ENCODE results near the gene EIF2AK2. TPM values are rescaled to one million over a fixed set of nuclear protein-coding genes. Genes with fewer than 3 reads are reported as not detected.

EIF2AK2 gene
- total and polyA plus RNA-seq, 5 donors from 2014 or later, result 20.5 to 40.9 (median 23.2) TPM

- DNase-seq (no peak), ATAC-seq (ENCODE audit: low read depth in 2 of 2) (no peak)
- Histone ChIP-seq H3K27ac (ENCODE audit: insufficient read depth, low read length, poor library complexity, severe bottlenecking) (no peak overlapping the region), H3K36me3 (ENCODE audit: control insufficient read depth, insufficient read depth, low read length) (peaks cover 43% of the 10 kb centered on the region), H3K27me3 (ENCODE audit: control insufficient read depth, insufficient read depth, low read length) (no peaks in the 10 kb centered on the region), H3K9me3 (ENCODE audit: control insufficient read depth in 2 of 2, low read length in 2 of 2) (no peaks in the 10 kb centered on the region), H3K4me1 (ENCODE audit: control insufficient read depth, insufficient read depth, low read length, poor library complexity, severe bottlenecking) (peaks cover 16% of the 10 kb centered on the region), H3K4me3 (ENCODE audit: low read depth, low read length) (no peak overlapping the region)
- H3K27ac Mint-ChIP-seq, result no peak overlapping the region
- H3K4me1 Mint-ChIP-seq, result peaks cover 5 to 23% (median 22%) of the 10 kb centered on the region in 4 donors
- H3K27me3 Mint-ChIP-seq, result no peaks in the 10 kb centered on the region
- no peaks in the 10 kb centered on the region for H3K9me3 Mint-ChIP-seq
- H3K4me3 Mint-ChIP-seq, result no peak overlapping the region
- H3K36me3 Mint-ChIP-seq, result peaks cover 27% of the 10 kb centered on the region
Observed at GRCh38 chr2:37146062-37146461, 10.7 kb downstream of the EIF2AK2 start.

DNA sequence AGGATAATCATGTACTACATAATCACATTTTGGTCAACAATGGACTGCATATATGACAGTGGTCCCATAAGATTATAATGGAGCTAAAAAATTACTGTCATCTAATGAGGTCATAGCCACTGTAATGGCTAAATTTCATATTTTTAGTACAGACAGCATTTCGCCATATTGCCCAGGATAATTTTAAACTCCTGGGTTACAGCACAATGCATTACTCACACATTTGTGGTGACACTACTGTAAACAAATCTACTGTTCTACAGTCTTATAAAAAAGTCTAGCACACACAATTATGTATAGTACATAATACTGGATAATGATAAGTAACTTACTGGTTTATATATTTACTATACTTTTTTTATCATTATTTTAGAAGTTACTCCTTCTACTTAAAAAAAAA lies 12.8 kb downstream of the EIF2AK2 start:
- Histone ChIP-seq H3K27ac (ENCODE audit: insufficient read depth, low read length, poor library complexity, severe bottlenecking) (no peak overlapping the region), H3K4me1 (ENCODE audit: control insufficient read depth, insufficient read depth, low read length, poor library complexity, severe bottlenecking) (no peaks in the 10 kb centered on the region), H3K27me3 (ENCODE audit: control insufficient read depth, insufficient read depth, low read length) (no peaks in the 10 kb centered on the region), H3K4me3 (ENCODE audit: low read depth, low read length) (no peak overlapping the region), H3K9me3 (ENCODE audit: control insufficient read depth in 2 of 2, low read length in 2 of 2) (no peaks in the 10 kb centered on the region), H3K36me3 (ENCODE audit: control insufficient read depth, insufficient read depth, low read length) (peaks cover 61% of the 10 kb centered on the region)
- no peaks in the 10 kb centered on the region for H3K9me3 Mint-ChIP-seq
- H3K27ac Mint-ChIP-seq, result no peak overlapping the region
- no peak for DNase-seq
- no peak overlapping the region for H3K4me3 Mint-ChIP-seq
- H3K4me1 Mint-ChIP-seq, result peaks cover 4 to 12% (median 7%) of the 10 kb centered on the region in 4 donors
- no peaks in the 10 kb centered on the region for H3K27me3 Mint-ChIP-seq
- ATAC-seq (ENCODE audit: low read depth in 2 of 2), result no peak
- H3K36me3 Mint-ChIP-seq, result peaks cover 43% of the 10 kb centered on the region

GRCh38 chr2:37142546-37142945 lies 14.2 kb downstream of the EIF2AK2 start:
- Mint-ChIP-seq H3K9me3 (no peaks in the 10 kb centered on the region), H3K36me3 (peaks cover 30% of the 10 kb centered on the region), H3K4me3 (no peak overlapping the region), H3K27me3 (no peaks in the 10 kb centered on the region), H3K4me1 (peaks cover 0 to 9% (median 3%) of the 10 kb centered on the region in 4 donors), H3K27ac (no peak overlapping the region)
- ATAC-seq (ENCODE audit: low read depth in 2 of 2) (no peak), DNase-seq (no peak)
- Histone ChIP-seq H3K4me1 (ENCODE audit: control insufficient read depth, insufficient read depth, low read length, poor library complexity, severe bottlenecking) (no peaks in the 10 kb centered on the region), H3K9me3 (ENCODE audit: control insufficient read depth in 2 of 2, low read length in 2 of 2) (no peaks in the 10 kb centered on the region), H3K4me3 (ENCODE audit: low read depth, low read length) (no peak overlapping the region), H3K27ac (ENCODE audit: insufficient read depth, low read length, poor library complexity, severe bottlenecking) (no peak overlapping the region), H3K36me3 (ENCODE audit: control insufficient read depth, insufficient read depth, low read length) (peaks cover 60% of the 10 kb centered on the region), H3K27me3 (ENCODE audit: control insufficient read depth, insufficient read depth, low read length) (no peaks in the 10 kb centered on the region)

DNA sequence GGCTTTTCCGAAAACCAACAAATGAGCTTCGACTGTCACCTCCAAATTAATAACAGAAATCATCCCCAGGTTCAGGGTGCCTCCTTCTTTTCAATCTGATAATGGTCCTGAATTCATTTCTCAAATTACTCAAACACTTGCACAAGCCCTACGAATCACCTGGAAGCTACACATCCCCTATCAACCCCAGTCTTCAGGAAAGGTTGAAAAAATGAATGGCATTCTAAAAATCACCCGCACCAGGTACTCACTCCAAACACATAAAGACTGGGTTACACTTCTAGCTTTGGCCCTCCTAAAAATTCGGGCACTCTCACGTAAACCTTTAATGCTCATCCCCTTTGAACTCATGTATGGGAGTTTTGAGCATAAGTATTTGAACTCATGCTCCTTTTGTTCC lies 23.9 kb downstream of the EIF2AK2 start:
- Histone ChIP-seq H3K27ac (ENCODE audit: insufficient read depth, low read length, poor library complexity, severe bottlenecking) (no peak overlapping the region), H3K4me3 (ENCODE audit: low read depth, low read length) (no peak overlapping the region), H3K27me3 (ENCODE audit: control insufficient read depth, insufficient read depth, low read length) (no peaks in the 10 kb centered on the region), H3K36me3 (ENCODE audit: control insufficient read depth, insufficient read depth, low read length) (peaks cover 81% of the 10 kb centered on the region), H3K9me3 (ENCODE audit: control insufficient read depth in 2 of 2, low read length in 2 of 2) (no peaks in the 10 kb centered on the region), H3K4me1 (ENCODE audit: control insufficient read depth, insufficient read depth, low read length, poor library complexity, severe bottlenecking) (no peaks in the 10 kb centered on the region)
- H3K36me3 Mint-ChIP-seq, result peaks cover 58% of the 10 kb centered on the region
- no peaks in the 10 kb centered on the region for H3K27me3 Mint-ChIP-seq
- ATAC-seq (ENCODE audit: low read depth in 2 of 2), result no peak
- no peak overlapping the region for H3K4me3 Mint-ChIP-seq
- no peak for DNase-seq
- peaks cover 0 to 21% (median 6%) of the 10 kb centered on the region in 4 donors for H3K4me1 Mint-ChIP-seq
- no peak overlapping the region for H3K27ac Mint-ChIP-seq
- H3K9me3 Mint-ChIP-seq, result peaks cover 0 to 7% (median 0%) of the 10 kb centered on the region in 7 donors

DNA sequence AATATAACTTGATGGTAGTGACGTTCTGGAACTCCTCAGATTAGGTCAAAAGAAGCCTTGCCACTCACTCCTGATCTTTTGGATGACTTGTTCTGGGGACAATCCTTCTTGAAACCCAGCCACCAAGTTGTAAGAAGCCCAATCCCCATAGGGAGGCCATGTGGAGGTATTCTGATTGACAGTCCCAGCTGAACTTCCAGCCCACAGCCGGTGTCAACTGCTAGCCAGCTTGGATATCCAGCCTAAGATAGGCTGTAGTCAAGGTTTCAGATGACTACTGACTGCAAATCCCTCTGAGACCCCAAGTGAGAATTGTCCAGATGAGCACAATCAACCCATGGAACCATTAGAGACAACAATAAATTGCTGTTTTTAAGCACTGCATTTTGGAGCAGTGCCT lies 31.4 kb downstream of the EIF2AK2 start:
- DNase-seq, result no peak
- H3K27me3 ChIP-seq (ENCODE audit: control insufficient read depth, insufficient read depth, low read length), result no peaks in the 10 kb centered on the region
- no peaks in the 10 kb centered on the region for H3K27me3 Mint-ChIP-seq
- H3K4me1 ChIP-seq (ENCODE audit: control insufficient read depth, insufficient read depth, low read length, poor library complexity, severe bottlenecking), result no peaks in the 10 kb centered on the region
- H3K9me3 ChIP-seq (ENCODE audit: control insufficient read depth in 2 of 2, low read length in 2 of 2), result no peaks in the 10 kb centered on the region
- peaks cover 0 to 2% (median 0%) of the 10 kb centered on the region in 7 donors for H3K9me3 Mint-ChIP-seq
- H3K27ac ChIP-seq (ENCODE audit: insufficient read depth, low read length, poor library complexity, severe bottlenecking), result no peak overlapping the region
- H3K4me3 Mint-ChIP-seq, result no peak overlapping the region
- H3K4me1 Mint-ChIP-seq, result peaks cover 0 to 17% (median 0%) of the 10 kb centered on the region in 4 donors
- no peak overlapping the region for H3K4me3 ChIP-seq (ENCODE audit: low read depth, low read length)
- peaks cover 50% of the 10 kb centered on the region for H3K36me3 Mint-ChIP-seq
- ATAC-seq (ENCODE audit: low read depth in 2 of 2), result no peak
- H3K27ac Mint-ChIP-seq, result no peak overlapping the region
- peaks cover 42% of the 10 kb centered on the region for H3K36me3 ChIP-seq (ENCODE audit: control insufficient read depth, insufficient read depth, low read length)

- Histone ChIP-seq H3K27me3 (ENCODE audit: control insufficient read depth, insufficient read depth, low read length) (no peaks in the 10 kb centered on the region), H3K4me1 (ENCODE audit: control insufficient read depth, insufficient read depth, low read length, poor library complexity, severe bottlenecking) (no peaks in the 10 kb centered on the region), H3K36me3 (ENCODE audit: control insufficient read depth, insufficient read depth, low read length) (peaks cover 44% of the 10 kb centered on the region), H3K27ac (ENCODE audit: insufficient read depth, low read length, poor library complexity, severe bottlenecking) (no peak overlapping the region), H3K4me3 (ENCODE audit: low read depth, low read length) (no peak overlapping the region), H3K9me3 (ENCODE audit: control insufficient read depth in 2 of 2, low read length in 2 of 2) (no peaks in the 10 kb centered on the region)
- ATAC-seq (ENCODE audit: low read depth in 2 of 2) (no peak), DNase-seq (no peak)
- no peak overlapping the region for H3K4me3 Mint-ChIP-seq
- peak overlapping the region in 1 of 3 donors; percentile 75 for H3K27ac Mint-ChIP-seq
- H3K4me1 Mint-ChIP-seq, result peaks cover 0 to 10% (median 3%) of the 10 kb centered on the region in 4 donors
- H3K36me3 Mint-ChIP-seq, result peaks cover 35% of the 10 kb centered on the region
- H3K9me3 Mint-ChIP-seq, result no peaks in the 10 kb centered on the region
- no peaks in the 10 kb centered on the region for H3K27me3 Mint-ChIP-seq
Observed at GRCh38 chr2:37119157-37119556, 37.6 kb downstream of the EIF2AK2 start.

DNA sequence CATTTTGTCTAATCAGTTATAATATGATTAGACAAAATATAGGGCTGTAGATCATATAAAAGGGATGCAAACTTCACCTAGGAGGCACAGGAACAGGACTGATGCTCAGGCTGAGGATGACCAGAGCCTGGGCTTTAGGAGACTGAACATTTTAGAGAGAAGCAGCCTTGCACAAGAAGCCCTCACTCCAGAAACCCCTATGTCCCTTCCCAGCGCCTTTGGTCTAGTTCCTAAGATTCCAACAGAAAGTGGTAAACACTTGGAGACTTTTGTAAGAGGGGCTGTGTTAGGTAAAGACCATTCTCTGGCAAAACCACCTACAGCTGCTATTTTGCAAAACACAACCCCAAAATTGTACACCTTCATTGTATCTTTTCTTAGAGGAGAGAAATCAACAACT lies 39.2 kb downstream of the EIF2AK2 start:
- no peak for ATAC-seq (ENCODE audit: low read depth in 2 of 2)
- no peak overlapping the region for H3K27ac ChIP-seq (ENCODE audit: insufficient read depth, low read length, poor library complexity, severe bottlenecking)
- H3K36me3 Mint-ChIP-seq, result peaks cover 35% of the 10 kb centered on the region

DNA sequence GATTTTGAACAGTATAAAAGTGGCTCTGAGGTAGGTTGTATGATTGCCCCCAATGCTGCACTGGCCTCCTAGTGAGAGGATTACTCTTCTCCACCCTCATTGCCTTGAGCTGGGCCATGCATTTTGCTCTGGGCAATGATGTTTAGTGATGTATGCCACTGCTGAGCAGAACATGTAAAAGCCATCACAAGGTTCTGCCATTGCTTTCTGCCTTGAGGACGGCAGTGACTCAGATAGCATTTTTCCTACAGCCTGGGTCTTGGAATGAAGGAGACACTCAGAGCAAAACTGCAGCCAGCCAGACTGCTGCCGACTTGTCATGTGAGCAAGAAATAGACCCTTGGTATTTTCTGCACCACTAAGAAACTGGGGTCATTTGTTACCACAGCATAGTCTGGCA lies 44.8 kb downstream of the EIF2AK2 start:
- Mint-ChIP-seq H3K9me3 (no peaks in the 10 kb centered on the region), H3K36me3 (peaks cover 37% of the 10 kb centered on the region), H3K4me3 (no peak overlapping the region), H3K27ac (no peak overlapping the region), H3K4me1 (peaks cover 0 to 6% (median 3%) of the 10 kb centered on the region in 4 donors), H3K27me3 (no peaks in the 10 kb centered on the region)
- Histone ChIP-seq H3K4me3 (ENCODE audit: low read depth, low read length) (no peak overlapping the region), H3K36me3 (ENCODE audit: control insufficient read depth, insufficient read depth, low read length) (peaks cover 48% of the 10 kb centered on the region), H3K4me1 (ENCODE audit: control insufficient read depth, insufficient read depth, low read length, poor library complexity, severe bottlenecking) (no peaks in the 10 kb centered on the region), H3K27me3 (ENCODE audit: control insufficient read depth, insufficient read depth, low read length) (no peaks in the 10 kb centered on the region), H3K27ac (ENCODE audit: insufficient read depth, low read length, poor library complexity, severe bottlenecking) (no peak overlapping the region), H3K9me3 (ENCODE audit: control insufficient read depth in 2 of 2, low read length in 2 of 2) (no peaks in the 10 kb centered on the region)
- ATAC-seq (ENCODE audit: low read depth in 2 of 2), result no peak
- DNase-seq, result no peak

More for the DNA sequence above, 39.2 kb downstream of the EIF2AK2 start:
- Histone ChIP-seq H3K4me3 (ENCODE audit: low read depth, low read length) (no peak overlapping the region), H3K4me1 (ENCODE audit: control insufficient read depth, insufficient read depth, low read length, poor library complexity, severe bottlenecking) (no peaks in the 10 kb centered on the region), H3K36me3 (ENCODE audit: control insufficient read depth, insufficient read depth, low read length) (peaks cover 48% of the 10 kb centered on the region), H3K27me3 (ENCODE audit: control insufficient read depth, insufficient read depth, low read length) (no peaks in the 10 kb centered on the region), H3K9me3 (ENCODE audit: control insufficient read depth in 2 of 2, low read length in 2 of 2) (no peaks in the 10 kb centered on the region)
- Mint-ChIP-seq H3K27ac (peak overlapping the region in 1 of 3 donors; percentile 29), H3K4me1 (peaks cover 0 to 10% (median 3%) of the 10 kb centered on the region in 4 donors), H3K27me3 (no peaks in the 10 kb centered on the region), H3K9me3 (no peaks in the 10 kb centered on the region), H3K4me3 (no peak overlapping the region)
- DNase-seq, result no peak

Data from CD4-positive, CD25-positive, alpha-beta regulatory T cell (primary cell).